ENCODE data around the gene BRMS1. TPM values are rescaled to one million over a fixed set of nuclear protein-coding genes. Genes with fewer than 3 reads are reported as not detected.
A peak's percentile ranks its signal among the peaks of the same experiment; 100 is the strongest.

Gene BRMS1
- polyA plus RNA-seq, 1 donor (not counting 4 experiments of a cell fraction or from before 2014, with no cell fraction given): 61.4 TPM

DNA sequence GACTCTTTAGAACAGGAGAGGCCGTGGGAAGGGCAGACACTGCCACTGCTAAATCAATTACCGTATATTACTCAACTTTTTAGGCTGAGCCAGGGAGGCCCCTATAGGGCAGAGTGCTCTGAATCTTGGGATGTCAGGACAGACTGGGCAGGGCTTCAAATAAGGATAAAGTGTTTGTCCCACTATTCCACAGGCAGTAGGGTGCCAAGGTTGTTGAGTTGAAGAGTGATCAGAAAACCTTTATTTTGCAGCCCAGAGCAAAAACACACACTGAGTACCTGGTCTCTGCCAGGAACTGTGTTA lies 4.1 kb upstream of the BRMS1 start:
- H3K4me2 ChIP-seq (ENCODE audit: control insufficient read depth, extremely low read depth, insufficient read depth, low read depth, low read length): no peak overlapping the region

DNA sequence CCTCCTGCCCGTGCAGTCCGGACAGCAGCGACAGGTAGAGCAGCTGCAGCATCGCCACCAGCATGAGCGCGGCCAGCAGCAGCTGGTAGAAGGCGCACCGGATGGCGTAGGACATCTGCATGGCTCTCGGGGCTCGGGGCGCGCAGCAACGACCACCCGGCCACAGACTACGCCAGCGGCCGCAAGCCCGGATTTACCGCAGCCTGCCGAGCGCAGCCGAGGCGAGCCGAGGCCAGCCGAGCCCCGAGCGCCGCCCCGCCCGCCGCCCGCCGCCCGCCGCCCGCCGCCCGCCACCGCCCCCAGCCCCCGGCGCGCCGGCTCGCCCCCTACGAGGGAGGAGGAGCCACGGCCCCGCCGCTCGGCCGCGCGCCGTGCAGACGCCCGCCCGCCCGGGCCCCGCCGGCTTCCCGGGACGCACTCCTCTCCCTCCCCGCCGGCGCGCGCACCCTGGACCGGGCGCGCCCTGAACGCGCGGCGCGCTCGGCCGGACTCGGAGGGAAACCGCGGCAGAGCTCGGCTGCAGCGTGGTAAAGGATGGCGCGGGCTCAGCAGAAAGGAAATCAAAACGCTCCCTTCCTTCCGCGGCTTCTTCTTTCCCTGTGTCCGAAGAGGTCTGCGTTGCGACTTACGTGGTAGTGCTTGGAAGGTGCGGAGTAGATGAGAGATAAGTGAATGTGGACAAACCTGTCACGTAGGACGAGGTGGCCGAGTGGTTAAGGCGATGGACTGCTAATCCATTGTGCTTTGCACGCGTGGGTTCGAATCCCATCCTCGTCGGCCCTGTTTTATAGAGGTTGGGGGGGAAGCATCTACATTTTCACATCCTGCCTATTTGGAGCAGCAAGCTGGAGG lies 2.7 kb upstream of the BRMS1 start, which contains the start of gene B4GAT1:
Gene B4GAT1, minus strand, starts transcription at position 205 of the 852 bp plus-strand sequence. Its CDS starts 84 bp downstream, at position 121.
- no peak for FAIRE-seq

More for the DNA sequence above, 4.1 kb upstream of the BRMS1 start:
- H4K20me1 ChIP-seq (ENCODE audit: control insufficient read depth, extremely low read depth, insufficient read depth, low read length): no peaks in the 10 kb centered on the region
- H3K27me3 ChIP-seq (ENCODE audit: control insufficient read depth, extremely low read depth, insufficient read depth, low read length): no peaks in the 10 kb centered on the region
- FAIRE-seq (no peak), DNase-seq (ENCODE audit: low read depth, low spot score) (no peak)
- dilution Hi-C loops (cut with MboI; ENCODE audit: extremely low pct_ligation_motif_present, low sequenced_read_pairs): no loop called here
- peaks cover 15% of the 10 kb centered on the region for H3K79me2 ChIP-seq (ENCODE audit: control insufficient read depth, insufficient read depth, low read length)
- H3K9me3 ChIP-seq (ENCODE audit: control insufficient read depth, low read depth, low read length): no peaks in the 10 kb centered on the region
- H3K27ac ChIP-seq (ENCODE audit: control insufficient read depth, insufficient read depth, low read length): no peak overlapping the region
- H3K9me1 ChIP-seq (ENCODE audit: control insufficient read depth, extremely low read depth, insufficient read depth, low read length): no peaks in the 10 kb centered on the region
- no peak for TF ChIP-seq EZH2 (IDR thresholded peaks at IDR 0.05; ENCODE audit: low read length)
- TF ChIP-seq, protein P1, sequence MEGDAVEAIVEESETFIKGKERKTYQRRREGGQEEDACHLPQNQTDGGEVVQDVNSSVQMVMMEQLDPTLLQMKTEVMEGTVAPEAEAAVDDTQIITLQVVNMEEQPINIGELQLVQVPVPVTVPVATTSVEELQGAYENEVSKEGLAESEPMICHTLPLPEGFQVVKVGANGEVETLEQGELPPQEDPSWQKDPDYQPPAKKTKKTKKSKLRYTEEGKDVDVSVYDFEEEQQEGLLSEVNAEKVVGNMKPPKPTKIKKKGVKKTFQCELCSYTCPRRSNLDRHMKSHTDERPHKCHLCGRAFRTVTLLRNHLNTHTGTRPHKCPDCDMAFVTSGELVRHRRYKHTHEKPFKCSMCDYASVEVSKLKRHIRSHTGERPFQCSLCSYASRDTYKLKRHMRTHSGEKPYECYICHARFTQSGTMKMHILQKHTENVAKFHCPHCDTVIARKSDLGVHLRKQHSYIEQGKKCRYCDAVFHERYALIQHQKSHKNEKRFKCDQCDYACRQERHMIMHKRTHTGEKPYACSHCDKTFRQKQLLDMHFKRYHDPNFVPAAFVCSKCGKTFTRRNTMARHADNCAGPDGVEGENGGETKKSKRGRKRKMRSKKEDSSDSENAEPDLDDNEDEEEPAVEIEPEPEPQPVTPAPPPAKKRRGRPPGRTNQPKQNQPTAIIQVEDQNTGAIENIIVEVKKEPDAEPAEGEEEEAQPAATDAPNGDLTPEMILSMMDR (optimal IDR thresholded peaks at IDR 0.05 in 1 of 3, IDR thresholded peaks at IDR 0.05 in 1 of 3, conservative IDR thresholded peaks at IDR 0.05 in 1 of 3; ENCODE audit: extremely low read depth in 1 of 3, insufficient read depth in 2 of 3, low read length in 3 of 3): no peak
- H3K9ac ChIP-seq (ENCODE audit: control insufficient read depth, extremely low read depth, insufficient read depth, low read length): no peak overlapping the region
- no peak overlapping the region for H2AFZ ChIP-seq (ENCODE audit: control insufficient read depth, low read length)
- no peak overlapping the region for H3K4me3 ChIP-seq (ENCODE audit: control insufficient read depth in 2 of 3, extremely low read depth in 1 of 3, insufficient read depth in 2 of 3, low read depth in 1 of 3, low read length in 3 of 3)
- H3K36me3 ChIP-seq (ENCODE audit: control insufficient read depth in 2 of 2, extremely low read depth in 1 of 2, insufficient read depth in 2 of 2, low read length in 2 of 2): no peaks in the 10 kb centered on the region
- peaks cover 24% of the 10 kb centered on the region for H3K4me1 ChIP-seq (ENCODE audit: control insufficient read depth, extremely low read depth, insufficient read depth, low read length)

More for the DNA sequence above, 2.7 kb upstream of the BRMS1 start, which contains the start of gene B4GAT1:
- no peaks in the 10 kb centered on the region for H3K9me1 ChIP-seq (ENCODE audit: control insufficient read depth, extremely low read depth, insufficient read depth, low read length)
- H2AFZ ChIP-seq (ENCODE audit: control insufficient read depth, low read length): peak within 1 kb of the TSS; percentile 96
- H3K4me3 ChIP-seq (ENCODE audit: control insufficient read depth in 2 of 3, extremely low read depth in 1 of 3, insufficient read depth in 2 of 3, low read depth in 1 of 3, low read length in 3 of 3): peak within 1 kb of the TSS; percentile 80 to 88 (median 81)
- peak within 1 kb of the TSS; percentile 96 for H3K4me2 ChIP-seq (ENCODE audit: control insufficient read depth, extremely low read depth, insufficient read depth, low read depth, low read length)
- H3K9me3 ChIP-seq (ENCODE audit: control insufficient read depth, low read depth, low read length): no peaks in the 10 kb centered on the region
- dilution Hi-C loops (cut with MboI; ENCODE audit: extremely low pct_ligation_motif_present, low sequenced_read_pairs): no loop called here
- DNase-seq (ENCODE audit: low read depth, low spot score): peak; percentile 93
- H3K27ac ChIP-seq (ENCODE audit: control insufficient read depth, insufficient read depth, low read length): peak within 1 kb of the TSS; percentile 23
- no peaks in the 10 kb centered on the region for H3K27me3 ChIP-seq (ENCODE audit: control insufficient read depth, extremely low read depth, insufficient read depth, low read length)
- no peak for TF ChIP-seq EZH2 (IDR thresholded peaks at IDR 0.05; ENCODE audit: low read length)
- TF ChIP-seq, protein P1 (optimal IDR thresholded peaks at IDR 0.05 in 1 of 3, IDR thresholded peaks at IDR 0.05 in 1 of 3, conservative IDR thresholded peaks at IDR 0.05 in 1 of 3; ENCODE audit: extremely low read depth in 1 of 3, insufficient read depth in 2 of 3, low read length in 3 of 3): no peak
- H4K20me1 ChIP-seq (ENCODE audit: control insufficient read depth, extremely low read depth, insufficient read depth, low read length): no peaks in the 10 kb centered on the region
- H3K79me2 ChIP-seq (ENCODE audit: control insufficient read depth, insufficient read depth, low read length): peaks cover 28% of the 10 kb centered on the region
- no peaks in the 10 kb centered on the region for H3K36me3 ChIP-seq (ENCODE audit: control insufficient read depth in 2 of 2, extremely low read depth in 1 of 2, insufficient read depth in 2 of 2, low read length in 2 of 2)
- peaks cover 31% of the 10 kb centered on the region for H3K4me1 ChIP-seq (ENCODE audit: control insufficient read depth, extremely low read depth, insufficient read depth, low read length)
- peak within 1 kb of the TSS; percentile 75 for H3K9ac ChIP-seq (ENCODE audit: control insufficient read depth, extremely low read depth, insufficient read depth, low read length)
